WERI-Rb-1 (cell line): Measurements from ENCODE around the gene RIPOR3.
A peak's percentile ranks its signal among the peaks of the same experiment; 100 is the strongest.

Source experiments
- DNase-seq: peaks from one replicate; pipeline ENCODE4 v3.0.0-alpha.2; 2020
- H3K27ac ChIP-seq: fragments of 250-450 bp; sonication (Bioruptor Pico); 2 replicates; pipeline ENCODE4 v1.5.1; 2020; ENCODE audit warnings: mild to moderate bottlenecking, moderate library complexity
- H3K27me3 ChIP-seq: fragments of 250-450 bp; sonication (Bioruptor Pico); 2 replicates; pipeline ENCODE4 v1.5.1; 2021; ENCODE audit warnings: mild to moderate bottlenecking, low read depth, moderate library complexity; ENCODE audit not compliant: insufficient read depth, severe bottlenecking
- H3K36me3 ChIP-seq: fragments of 250-450 bp; sonication (Bioruptor Pico); 2 replicates; pipeline ENCODE4 v1.5.1; 2020; ENCODE audit warnings: mild to moderate bottlenecking, moderate library complexity
- H3K4me3 ChIP-seq: 2 replicates; pipeline ENCODE4 v1.5.1; 2011; ENCODE audit warnings: low read depth, mild to moderate bottlenecking, control low read depth, low read length
- H3K9me3 ChIP-seq: fragments of 250-450 bp; sonication (Bioruptor Pico); 2 replicates; pipeline ENCODE4 v1.5.1; 2021; ENCODE audit warnings: mild to moderate bottlenecking, moderate library complexity; ENCODE audit not compliant: severe bottlenecking
- CTCF ChIP-seq: IDR thresholded peaks from 2 replicates; pipeline ENCODE4 v1.5.1; 2011; ENCODE audit warnings: low read depth, mild to moderate bottlenecking, control low read depth, inconsistent platforms, low read length

RIPOR3 gene

DNA sequence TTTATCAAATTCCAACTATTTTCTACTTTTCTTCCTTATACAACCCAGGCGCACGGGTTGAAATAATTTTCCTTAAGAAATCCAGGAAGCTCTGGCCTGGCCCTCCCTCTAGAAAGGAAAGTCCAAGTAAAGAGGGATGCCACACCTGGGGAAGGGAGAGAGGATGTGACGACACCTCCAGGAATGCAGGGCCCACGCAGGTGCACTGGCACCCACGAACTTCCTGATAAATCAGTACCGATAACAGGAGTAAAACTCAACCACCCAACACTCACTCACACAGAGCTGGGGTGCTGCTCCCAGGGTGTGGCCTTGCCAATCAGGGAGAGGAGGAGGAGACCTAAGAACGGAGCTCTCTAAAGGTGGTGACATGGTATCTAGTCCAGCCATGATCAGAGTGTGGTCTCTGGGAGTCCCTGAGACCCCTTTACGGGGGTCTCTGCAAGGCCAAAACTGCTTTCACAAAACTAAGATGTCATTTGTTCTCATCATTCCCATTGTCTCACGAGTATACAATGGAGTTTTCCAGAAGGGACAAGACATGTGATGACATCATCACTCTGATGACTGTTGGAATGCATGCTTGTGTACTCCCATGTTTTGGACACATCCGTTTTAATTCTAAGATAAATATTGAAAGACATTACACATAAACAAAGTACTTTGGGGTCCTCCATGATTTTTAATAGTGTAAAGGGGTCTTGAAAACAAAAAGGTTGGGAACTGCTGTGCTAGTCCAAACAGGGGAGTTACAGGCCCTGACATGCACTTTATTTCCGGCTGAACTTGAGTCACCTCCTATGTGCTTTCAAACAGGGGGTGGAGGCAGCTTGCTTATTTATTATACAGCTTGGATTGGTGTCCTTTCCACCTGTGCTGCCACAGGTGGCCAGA lies 37.9 kb upstream of the RIPOR3 start:
- Histone ChIP-seq H3K4me3 (no peak overlapping the region), H3K27me3 (no peaks in the 10 kb centered on the region), H3K27ac (peak overlapping the region; percentile 85), H3K36me3 (peaks cover 4% of the 10 kb centered on the region), H3K9me3 (no peaks in the 10 kb centered on the region)
- DNase-seq: peak; percentile 38
- no peak for TF ChIP-seq CTCF

- no peaks in the 10 kb centered on the region for H3K27me3 ChIP-seq
- peak overlapping the region; percentile 27 for H3K4me3 ChIP-seq
- H3K9me3 ChIP-seq: no peaks in the 10 kb centered on the region
- DNase-seq: peak; percentile 70
- TF ChIP-seq CTCF: no peak
- peaks cover 2% of the 10 kb centered on the region; the same call in 1 of the 2 replicates for H3K36me3 ChIP-seq
- peak overlapping the region; percentile 85 for H3K27ac ChIP-seq
These were observed 37.2 kb upstream of the RIPOR3 start for GRCh38 chr20:50728486-50728980.

DNA sequence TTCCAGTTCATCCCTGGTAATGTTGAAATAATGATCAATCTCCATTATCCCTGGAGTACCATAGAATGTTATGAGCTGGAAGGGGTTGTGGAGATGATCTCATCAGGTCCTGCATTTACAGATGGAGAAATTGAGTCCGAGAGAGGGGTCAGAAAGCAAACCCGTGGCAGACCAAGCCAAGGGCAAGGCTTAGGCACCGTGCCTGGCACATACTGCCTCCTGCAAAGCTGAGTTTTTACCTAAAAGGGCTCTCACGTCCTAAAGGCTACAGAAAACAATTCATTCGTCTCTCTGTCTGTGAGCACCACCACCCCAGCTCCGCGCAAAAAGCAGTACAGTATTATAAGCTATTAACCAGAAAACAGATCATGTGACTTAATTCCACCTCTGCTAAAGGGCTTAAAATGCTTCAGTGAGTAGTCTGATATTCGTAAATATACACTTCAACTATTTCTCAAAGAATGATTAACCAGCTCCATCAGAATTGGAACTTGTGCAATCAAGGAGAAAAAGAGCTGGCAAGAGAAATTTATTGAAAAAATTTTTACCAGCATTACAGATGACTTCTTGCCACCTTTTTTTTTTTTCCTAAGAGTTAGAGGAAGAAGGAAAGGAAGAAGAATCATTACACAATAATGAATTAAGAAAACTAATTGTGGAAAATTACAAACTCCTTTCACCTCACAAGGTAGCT lies 36.6 kb upstream of the RIPOR3 start:
- DNase-seq: no peak
- peak overlapping the region; percentile 85 for H3K27ac ChIP-seq
- H3K27me3 ChIP-seq: no peaks in the 10 kb centered on the region
- 0 out of 2 replicates have a peak, but pooled peaks cover 2% of the 10 kb centered on the region for H3K36me3 ChIP-seq
- H3K4me3 ChIP-seq: peak overlapping the region; percentile 27
- no peaks in the 10 kb centered on the region for H3K9me3 ChIP-seq
- TF ChIP-seq CTCF: no peak

- no peaks in the 10 kb centered on the region for H3K27me3 ChIP-seq
- no peak for TF ChIP-seq CTCF
- DNase-seq: no peak
- H3K36me3 ChIP-seq: 0 out of 2 replicates have a peak, but pooled peaks cover 2% of the 10 kb centered on the region
- peak overlapping the region; percentile 85 for H3K27ac ChIP-seq
- H3K4me3 ChIP-seq: peak overlapping the region; percentile 27
- H3K9me3 ChIP-seq: no peaks in the 10 kb centered on the region
These were observed 35.8 kb upstream of the RIPOR3 start for GRCh38 chr20:50726955-50727791.

DNA sequence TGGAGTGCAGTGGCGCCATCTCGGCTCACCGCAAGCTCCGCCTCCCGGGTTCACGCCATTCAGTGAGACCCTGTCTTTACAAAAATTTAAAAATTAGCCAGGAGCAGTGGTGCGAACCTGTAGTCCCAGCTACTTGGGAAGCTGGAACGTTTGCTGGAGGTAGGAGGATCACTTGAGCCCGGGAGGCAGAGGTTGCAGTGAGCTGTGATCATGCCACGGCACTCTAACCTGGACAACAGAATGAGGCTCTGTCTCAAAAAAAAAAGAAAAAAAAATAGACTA lies 34.3 kb upstream of the RIPOR3 start:
- Histone ChIP-seq H3K9me3 (no peaks in the 10 kb centered on the region), H3K27ac (no peak overlapping the region), H3K36me3 (no peaks in the 10 kb centered on the region), H3K4me3 (no peak overlapping the region), H3K27me3 (no peaks in the 10 kb centered on the region)
- no peak for DNase-seq
- no peak for TF ChIP-seq CTCF
